HepG2 (cell line): ENCODE measurements around the gene CCDC136. TPM values are rescaled to one million over a fixed set of nuclear protein-coding genes. Genes with fewer than 3 reads are reported as not detected.

Experiments
- ATAC-seq: fragments of 200-7000 bp; cut with Tn5 transposase; 3 replicates; pipeline ENCODE4 v1.9.1; 2020; ENCODE audit warnings: mild to moderate bottlenecking, moderate library complexity
- BruUV-seq: library from RNA; stranded (reverse); fragments of 400-500 nt; replicated peaks from 2 replicates; lab custom pipeline; 2021; lab: Mats Ljungman, UMichigan
- CTCF ChIA-PET: fragments of 300-600 bp; formaldehyde crosslinking; extraction: SDS; loops from one replicate; lab custom pipeline; 2021; ENCODE audit warnings: low total read pairs, inconsistent platforms, low intra/inter-chr PET ratio; lab: Yijun Ruan, JAX
- POLR2A ChIA-PET: fragments of 350-600 bp; sonication (Branson Sonifier 250); formaldehyde crosslinking; loops from one replicate; lab custom pipeline; 2020; ENCODE audit warnings: antibody characterized with exemption, inconsistent platforms; lab: Yijun Ruan, JAX
- DNase-seq: peaks from one replicate; pipeline ENCODE4 v3.0.0-alpha.2; 2015; ENCODE audit warnings: low spot score
- FAIRE-seq: peaks from 3 replicates; lab custom pipeline; 2011; peaks lifted over from hg19 to GRCh38; lab: Jason Lieb, UNC
- H2AFZ ChIP-seq: one replicate; pipeline ENCODE4 v1.6.1; 2011; ENCODE audit warnings: low read length, inconsistent platforms
- H3K27ac ChIP-seq: fragments of 300-600 bp; 3 replicates; pipeline ENCODE4 v1.8.0; 2011; ENCODE audit warnings: mixed run types, mild to moderate bottlenecking, mixed read lengths, low read length, inconsistent platforms; ENCODE audit not compliant: insufficient read depth; ENCODE audit errors: extremely low read length
- H3K27me3 ChIP-seq, 2 experiments: fragments of 200-600 bp in 1 of 2; 2 replicates in 1 of 2; 3 replicates in 1 of 2; pipeline versions ENCODE4 v1.6.0 to v1.8.0; 2011; ENCODE audit warnings: low read length in 2 of 2, mild to moderate bottlenecking in 2 of 2, moderate library complexity in 2 of 2, inconsistent platforms in 1 of 2; ENCODE audit not compliant: insufficient read depth in 2 of 2, control insufficient read depth in 1 of 2
- H3K36me3 ChIP-seq, 2 experiments: fragments of 200-600 bp in 1 of 2; replicated peaks in 1 of 2; 2 replicates in 1 of 2; 3 replicates in 1 of 2; pipeline versions ENCODE4 v1.5.1 to v1.8.0; 2011; ENCODE audit warnings: low read length in 2 of 2, inconsistent platforms in 1 of 2; ENCODE audit not compliant: insufficient read depth in 2 of 2, control insufficient read depth in 1 of 2
- H3K4me1 ChIP-seq: 2 replicates; pipeline ENCODE4 v1.5.1; 2012; ENCODE audit warnings: low read length, inconsistent platforms; ENCODE audit not compliant: insufficient read depth
- H3K4me2 ChIP-seq: 2 replicates; pipeline ENCODE4 v1.6.0; 2011; ENCODE audit warnings: low read depth, low read length, inconsistent platforms
- H3K4me3 ChIP-seq, 3 experiments: fragments of 200-600 bp in 1 of 3; sonication (generic), shearing (Covaris generic) in 1 of 3; replicated peaks in 1 of 3; 2 replicates each; pipeline ENCODE4 v1.5.1; 2011 to 2016; ENCODE audit warnings: low read length in 3 of 3, inconsistent platforms in 2 of 3, low read depth in 2 of 3, mild to moderate bottlenecking in 2 of 3, control low read depth in 1 of 3, mixed read lengths in 1 of 3; ENCODE audit not compliant: insufficient read depth in 1 of 3
- H3K79me2 ChIP-seq: one replicate; pipeline ENCODE4 v1.6.1; 2011; ENCODE audit warnings: low read length, inconsistent platforms; ENCODE audit not compliant: insufficient read depth
- H3K9ac ChIP-seq: 2 replicates; pipeline ENCODE4 v1.6.0; 2011; ENCODE audit warnings: mild to moderate bottlenecking, low read depth, low read length, inconsistent platforms; ENCODE audit not compliant: insufficient read depth
- H3K9me3 ChIP-seq: 2 replicates; pipeline ENCODE4 v1.5.1; 2012; ENCODE audit warnings: mild to moderate bottlenecking, low read length
- H4K20me1 ChIP-seq: 2 replicates; pipeline ENCODE4 v1.6.0; 2011; ENCODE audit warnings: inconsistent platforms, mild to moderate bottlenecking, low read length, moderate library complexity; ENCODE audit not compliant: insufficient read depth
- ELF4 ChIP-seq: sonication (generic); formaldehyde crosslinking; IDR thresholded peaks from 2 replicates; pipeline ENCODE4 v1.5.0; 2020; ENCODE audit warnings: missing genetic modification reagents, mild to moderate bottlenecking, moderate library complexity, borderline replicate concordance
- ERF ChIP-seq: IDR thresholded peaks from 2 replicates; pipeline ENCODE4 v1.6.1; 2018; ENCODE audit warnings: missing biosample characterization, missing genetic modification reagents
- GABPA ChIP-seq, 2 experiments: IDR thresholded peaks; 2 replicates each; pipeline ENCODE4 v1.6.1; 2011 to 2016; ENCODE audit warnings: low read depth in 2 of 2, low read length in 1 of 2, missing biosample characterization in 1 of 2, missing genetic modification characterization in 1 of 2
- KDM5B ChIP-seq: sonication (generic); formaldehyde crosslinking; IDR thresholded peaks from 2 replicates; pipeline ENCODE4 v1.4.0; 2020; ENCODE audit warnings: missing genetic modification reagents, mild to moderate bottlenecking, borderline replicate concordance
- NFE2L2 ChIP-seq: fragments of 150-350 bp; IDR thresholded peaks from 2 replicates; pipeline ENCODE4 v1.6.1; 2014; ENCODE audit warnings: low read length
- ONECUT2 ChIP-seq: sonication (generic); formaldehyde crosslinking; IDR thresholded peaks from 2 replicates; pipeline ENCODE4 v1.4.0; 2020; ENCODE audit warnings: missing genetic modification reagents
- PAX8 ChIP-seq: sonication (generic); formaldehyde crosslinking; IDR thresholded peaks from 2 replicates; pipeline ENCODE4 v1.8.0; 2022; ENCODE audit warnings: mild to moderate bottlenecking, missing genetic modification reagents, borderline replicate concordance
- RAD21 ChIP-seq: fragments of 450-650 bp; formaldehyde crosslinking; IDR thresholded peaks from 2 replicates; pipeline ENCODE4 v1.5.0; 2020; ENCODE audit warnings: mild to moderate bottlenecking
- SMAD3 ChIP-seq: sonication (generic); formaldehyde crosslinking; IDR thresholded peaks from 2 replicates; pipeline ENCODE4 v1.4.0; 2020; ENCODE audit warnings: missing genetic modification reagents
- SYNCRIP ChIP-seq: fragments of 200-400 bp; formaldehyde crosslinking; IDR thresholded peaks from 2 replicates; pipeline ENCODE4 v1.6.1; 2018; ENCODE audit warnings: mild to moderate bottlenecking, low read depth, low read length; ENCODE audit not compliant: insufficient read depth
- TFDP2 ChIP-seq: sonication (generic); formaldehyde crosslinking; IDR thresholded peaks from 2 replicates; pipeline ENCODE4 v1.4.0; 2020; ENCODE audit warnings: missing genetic modification reagents
- TFE3 ChIP-seq: IDR thresholded peaks from 2 replicates; pipeline ENCODE4 v1.6.1; 2016
- ZNF143 ChIP-seq: sonication (generic); formaldehyde crosslinking; IDR thresholded peaks from 2 replicates; pipeline ENCODE4 v1.4.0; 2020; ENCODE audit warnings: missing genetic modification reagents
- ZNF333 ChIP-seq: sonication (generic); formaldehyde crosslinking; IDR thresholded peaks from 2 replicates; pipeline ENCODE4 v1.4.0; 2020; ENCODE audit warnings: mild to moderate bottlenecking, missing genetic modification reagents, borderline replicate concordance
- ZNF768 ChIP-seq: sonication (generic); formaldehyde crosslinking; IDR thresholded peaks from 2 replicates; pipeline ENCODE4 v1.4.0; 2020; ENCODE audit warnings: missing genetic modification reagents
- WGBS: methylation state at CpG from one replicate; pipeline ENCODE4 v1.1.6; 2017; ENCODE audit warnings: low lambda C conversion rate; 5-methylcytosine and 5-hydroxymethylcytosine counted together
- in situ Hi-C: cut with HindIII; loops from 2 replicates; pipeline ENCODE4 v1.10.0; 2017; ENCODE audit warnings: low pct_unique_long_range_greater_than_20kb; ENCODE audit not compliant: extremely low pct_ligation_motif_present
- intact Hi-C: fragments of 100-400 bp; cut with micrococcal nuclease; formaldehyde crosslinking; loops from one replicate; pipeline ENCODE4 v1.10.0; 2022; ENCODE audit not compliant: unreplicated experiment
- polyA plus RNA-seq, 8 experiments: library from polyadenylated mRNA; depleted of rRNA in 3 of 8; stranded (reverse) in 7 of 8; unstranded in 1 of 8; fragments of >200 nt; fragmentation: Illumina TruSeq in 4 of 8; extraction: Trizol in 4 of 8; gene quantifications; 2 replicates each; pipeline versions ENCODE4 v1.2.1 to v1.2.3, GENCODE V29; 2011 to 2016; ENCODE audit warnings: low read depth in 4 of 8, missing spikeins in 1 of 8, mixed read lengths in 1 of 8; ENCODE audit not compliant: insufficient read depth in 1 of 8
- total RNA-seq, 5 experiments: library from RNA; depleted of rRNA; stranded (reverse); fragments of >200 nt; fragmentation: Illumina TruSeq; extraction: Trizol; gene quantifications; 2 replicates each; pipeline ENCODE4 v1.2.3, GENCODE V29; 2016; ENCODE audit warnings: low read depth in 1 of 5
- TF ChIP-seq, protein P1 (sequence below): sonication (generic); formaldehyde crosslinking; IDR thresholded peaks from 2 replicates; pipeline ENCODE4 v1.8.0; 2022; ENCODE audit warnings: mild to moderate bottlenecking, missing genetic modification reagents; ENCODE audit not compliant: insufficient replicate concordance

Gene CCDC136
- total and polyA plus RNA-seq, 2 of the 13 experiments (the other 11 are each of a cell fraction or from before 2014, with no cell fraction given), result 0.04 to 0.38 TPM

DNA sequence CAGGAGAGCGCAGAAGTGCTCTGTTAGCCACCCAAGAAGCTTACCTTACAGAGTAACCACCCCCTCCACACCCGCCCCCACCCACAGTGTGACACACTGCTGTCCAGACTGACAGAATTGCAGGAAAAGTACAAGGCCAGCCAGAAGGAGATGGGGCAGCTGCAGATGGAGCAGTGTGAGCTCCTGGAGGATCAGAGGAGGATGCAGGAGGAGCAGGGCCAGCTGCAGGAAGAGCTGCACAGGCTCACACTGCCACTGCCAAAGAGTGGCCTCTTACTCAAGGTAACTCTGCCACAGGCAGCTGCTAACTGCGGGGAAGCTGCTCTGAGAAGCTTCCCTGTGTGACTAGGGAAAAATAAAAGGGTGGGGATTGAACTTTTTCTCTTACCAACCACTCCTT lies 17.6 kb downstream of the CCDC136 start:
- BruUV-seq, result no TSS peak
- H3K9me3 ChIP-seq, result no peaks in the 10 kb centered on the region
- in situ Hi-C loops, result no loop called here
- WGBS, result 21% methylated on average over 2 of the region's 3 CpGs
- TF ChIP-seq NFE2L2, result no peak
- TF ChIP-seq TFDP2 (CRISPR knock-in tag), result no peak
- TF ChIP-seq PAX8 (CRISPR knock-in tag), result no peak
- no peak for TF ChIP-seq ZNF143
- no peak for TF ChIP-seq SMAD3 (CRISPR knock-in tag)
- no peak for TF ChIP-seq KDM5B (CRISPR knock-in tag)
- no peak for TF ChIP-seq ONECUT2 (CRISPR knock-in tag)
- no peak for TF ChIP-seq RAD21
- no peak for TF ChIP-seq ZNF768 (CRISPR knock-in tag)
- TF ChIP-seq, all 625 proteins: peak for 0
- Histone ChIP-seq H2AFZ (no peak overlapping the region), H3K9ac (no peak overlapping the region), H3K27me3 (peaks cover 3 to 39% of the 10 kb centered on the region in 2 experiments; a peak in 3 of 5 replicates), H3K4me1 (no peaks in the 10 kb centered on the region), H3K27ac (no peak overlapping the region), H3K36me3 (no peaks in the 10 kb centered on the region), H3K79me2 (no peaks in the 10 kb centered on the region), H3K4me3 (no peak overlapping the region), H3K4me2 (no peak overlapping the region), H4K20me1 (no peaks in the 10 kb centered on the region)
- ATAC-seq (peak; percentile 27; the same call in 1 of the 3 replicates), DNase-seq (no peak), FAIRE-seq (no peak)
- intact Hi-C loops, result no loop called here
- ChIA-PET CTCF (no interaction called here), POLR2A (no interaction called here)

DNA sequence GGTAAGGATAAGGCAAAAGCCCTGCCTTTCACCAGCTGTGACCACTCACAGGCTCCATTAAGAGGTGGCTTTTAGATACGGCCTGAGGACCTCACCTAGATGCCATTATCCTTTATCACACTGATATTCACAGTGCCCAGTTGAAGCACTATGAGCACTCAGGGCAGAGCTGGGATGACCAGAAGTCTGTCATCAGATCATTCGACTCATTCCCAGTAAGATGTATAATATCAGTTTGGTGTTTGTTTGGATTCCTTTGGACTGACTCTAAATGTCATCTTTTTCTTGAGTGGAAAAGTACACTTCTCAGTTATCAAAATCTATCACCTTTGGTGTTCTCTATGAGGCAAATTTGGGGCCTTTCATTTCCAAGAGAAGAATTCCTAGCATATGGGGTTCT lies 18.7 kb downstream of the CCDC136 start:
- no peaks in the 10 kb centered on the region for H3K9me3 ChIP-seq
- FAIRE-seq, result no peak
- H3K4me1 ChIP-seq, result no peaks in the 10 kb centered on the region
- no peak overlapping the region for H3K4me3 ChIP-seq
- H2AFZ ChIP-seq, result no peak overlapping the region
- no peak overlapping the region for H3K9ac ChIP-seq
- H3K27ac ChIP-seq, result no peak overlapping the region
- WGBS, result 31% methylated on average over 2 of the region's 2 CpGs
- in situ Hi-C loops (no loop called here), intact Hi-C loops (no loop called here)
- ChIA-PET CTCF (no interaction called here), POLR2A (no interaction called here)
- no TSS peak for BruUV-seq
- no peak overlapping the region for H3K4me2 ChIP-seq
- no peaks in the 10 kb centered on the region for H3K79me2 ChIP-seq
- peaks cover 2 to 43% of the 10 kb centered on the region in 2 experiments; a peak in 3 of 5 replicates for H3K27me3 ChIP-seq
- ATAC-seq, result no peak
- H4K20me1 ChIP-seq, result no peaks in the 10 kb centered on the region; the same call in 1 of the 2 replicates
- no peaks in the 10 kb centered on the region for H3K36me3 ChIP-seq
- no peak for DNase-seq
- TF ChIP-seq, protein P1, sequence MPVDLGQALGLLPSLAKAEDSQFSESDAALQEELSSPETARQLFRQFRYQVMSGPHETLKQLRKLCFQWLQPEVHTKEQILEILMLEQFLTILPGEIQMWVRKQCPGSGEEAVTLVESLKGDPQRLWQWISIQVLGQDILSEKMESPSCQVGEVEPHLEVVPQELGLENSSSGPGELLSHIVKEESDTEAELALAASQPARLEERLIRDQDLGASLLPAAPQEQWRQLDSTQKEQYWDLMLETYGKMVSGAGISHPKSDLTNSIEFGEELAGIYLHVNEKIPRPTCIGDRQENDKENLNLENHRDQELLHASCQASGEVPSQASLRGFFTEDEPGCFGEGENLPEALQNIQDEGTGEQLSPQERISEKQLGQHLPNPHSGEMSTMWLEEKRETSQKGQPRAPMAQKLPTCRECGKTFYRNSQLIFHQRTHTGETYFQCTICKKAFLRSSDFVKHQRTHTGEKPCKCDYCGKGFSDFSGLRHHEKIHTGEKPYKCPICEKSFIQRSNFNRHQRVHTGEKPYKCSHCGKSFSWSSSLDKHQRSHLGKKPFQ (CRISPR knock-in tag), result no peak
- no peak for TF ChIP-seq TFE3 (CRISPR knock-in tag)
- TF ChIP-seq ERF (CRISPR knock-in tag), result no peak
- no peak for TF ChIP-seq GABPA (IDR thresholded peaks at IDR 0.05; ENCODE audit: low read depth, low read length)
- TF ChIP-seq GABPA (CRISPR knock-in tag; IDR thresholded peaks at IDR 0.05; ENCODE audit: low read depth), result no peak
- TF ChIP-seq ELF4 (CRISPR knock-in tag), result no peak
- no peak for TF ChIP-seq SYNCRIP
- TF ChIP-seq ZNF333 (CRISPR knock-in tag), result no peak
